ENCODE results near the gene F2R.

DNA sequence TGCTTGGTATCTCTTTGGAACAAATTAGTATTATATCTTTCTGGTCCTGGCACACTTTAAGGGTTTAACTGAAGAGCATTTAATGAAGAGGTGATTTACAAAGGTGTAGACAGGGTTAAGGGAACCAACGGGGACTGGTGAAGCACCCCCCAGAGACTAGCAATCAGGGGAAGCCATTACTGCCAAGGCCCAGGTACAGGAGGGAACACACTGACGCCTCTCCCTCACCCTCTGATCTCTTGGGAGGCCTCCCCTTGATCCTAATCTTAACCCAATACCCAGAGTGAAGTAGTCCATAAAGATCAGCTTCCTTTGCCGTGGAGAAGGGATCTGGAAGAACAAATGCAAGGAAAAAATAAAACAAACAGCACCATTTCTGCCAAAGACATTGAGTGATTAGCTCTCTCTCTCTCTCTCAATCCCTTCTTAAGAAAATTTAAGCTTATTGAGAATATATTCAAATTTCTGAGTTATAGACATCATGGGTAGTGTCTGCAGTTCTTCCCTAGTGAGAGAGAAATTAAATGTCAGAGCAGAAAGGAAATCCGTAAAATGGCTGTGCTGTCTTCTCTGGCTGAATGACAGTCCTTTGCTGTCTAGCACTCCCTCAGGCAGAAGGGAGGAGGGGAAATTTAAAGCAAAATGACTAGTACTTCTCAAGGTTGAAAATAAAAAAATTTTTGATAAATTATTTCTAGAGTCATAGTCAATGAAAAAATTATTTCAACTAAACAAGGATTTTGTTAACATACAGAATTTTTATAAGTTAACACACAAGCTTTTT is 20.0 kb downstream of the F2R start:
- TF ChIP-seq EHMT2 (IDR thresholded peaks at IDR 0.05; ENCODE audit: borderline replicate concordance, low read depth, low read length) (no peak), HHEX (CRISPR knock-in tag; IDR thresholded peaks at IDR 0.05) (no peak), YY1 (IDR thresholded peaks at IDR 0.05; ENCODE audit: insufficient read depth, insufficient replicate concordance, low read depth, low read length) (no peak)
- TF ChIP-seq, protein P1, sequence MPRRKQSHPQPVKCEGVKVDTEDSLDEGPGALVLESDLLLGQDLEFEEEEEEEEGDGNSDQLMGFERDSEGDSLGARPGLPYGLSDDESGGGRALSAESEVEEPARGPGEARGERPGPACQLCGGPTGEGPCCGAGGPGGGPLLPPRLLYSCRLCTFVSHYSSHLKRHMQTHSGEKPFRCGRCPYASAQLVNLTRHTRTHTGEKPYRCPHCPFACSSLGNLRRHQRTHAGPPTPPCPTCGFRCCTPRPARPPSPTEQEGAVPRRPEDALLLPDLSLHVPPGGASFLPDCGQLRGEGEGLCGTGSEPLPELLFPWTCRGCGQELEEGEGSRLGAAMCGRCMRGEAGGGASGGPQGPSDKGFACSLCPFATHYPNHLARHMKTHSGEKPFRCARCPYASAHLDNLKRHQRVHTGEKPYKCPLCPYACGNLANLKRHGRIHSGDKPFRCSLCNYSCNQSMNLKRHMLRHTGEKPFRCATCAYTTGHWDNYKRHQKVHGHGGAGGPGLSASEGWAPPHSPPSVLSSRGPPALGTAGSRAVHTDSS (CRISPR knock-in tag; conservative IDR thresholded peaks at IDR 0.05), result no peak
